Panc1 (cell line): ENCODE results near the gene RRH. TPM values are rescaled to one million over a fixed set of nuclear protein-coding genes. Genes with fewer than 3 reads are reported as not detected.

ENCODE experiments used
- ATAC-seq: fragments of 200-7000 bp; cut with Tn5 transposase; 2 replicates; pipeline ENCODE4 v1.9.1; 2020; ENCODE audit warnings: mild to moderate bottlenecking, moderate library complexity
- BruUV-seq: library from RNA; stranded (reverse); fragments of 400-500 nt; replicated peaks from 2 replicates; lab custom pipeline; 2021; lab: Mats Ljungman, UMichigan
- CTCF ChIA-PET: fragments of 300-600 bp; sonication (Branson Sonifier 250); formaldehyde crosslinking; loops from one replicate; lab custom pipeline; 2022; ENCODE audit warnings: antibody characterized with exemption; lab: Charles Lee
- POLR2A ChIA-PET: fragments of 300-600 bp; sonication (Branson Sonifier 250); formaldehyde crosslinking; loops from one replicate; lab custom pipeline; 2022; ENCODE audit warnings: antibody characterized with exemption; lab: Charles Lee
- DNase-seq: peaks from one replicate; pipeline ENCODE4 v3.0.0-alpha.2; 2010; ENCODE audit warnings: low read depth, low spot score
- H3K27ac ChIP-seq: 2 replicates; pipeline ENCODE4 v1.5.1; 2011; ENCODE audit warnings: mild to moderate bottlenecking, low read length, inconsistent platforms
- H3K27me3 ChIP-seq: fragments of 200-500 bp; sonication (Bioruptor generic); 2 replicates; pipeline ENCODE4 v1.6.0; 2014; ENCODE audit warnings: low read length, inconsistent platforms; ENCODE audit not compliant: control insufficient read depth, insufficient read depth
- H3K36me3 ChIP-seq: fragments of 200-500 bp; sonication (Bioruptor generic); 2 replicates; pipeline ENCODE4 v1.5.1; 2014; ENCODE audit warnings: inconsistent platforms, mild to moderate bottlenecking, low read length, moderate library complexity; ENCODE audit not compliant: control insufficient read depth, insufficient read depth
- H3K4me1 ChIP-seq: 2 replicates; pipeline ENCODE4 v1.5.1; 2011; ENCODE audit warnings: inconsistent platforms, mild to moderate bottlenecking, low read length, moderate library complexity; ENCODE audit not compliant: control insufficient read depth, insufficient read depth
- H3K4me3 ChIP-seq, 2 experiments: 2 replicates each; pipeline ENCODE4 v1.5.1; 2011 to 2012; ENCODE audit warnings: low read depth in 2 of 2, low read length in 2 of 2, mild to moderate bottlenecking in 2 of 2, inconsistent platforms in 1 of 2, moderate library complexity in 1 of 2
- H3K9me3 ChIP-seq: fragments of 200-500 bp; sonication (Bioruptor generic); 2 replicates; pipeline ENCODE4 v1.5.1; 2014; ENCODE audit warnings: low read depth, mild to moderate bottlenecking, inconsistent platforms, low read length, moderate library complexity; ENCODE audit not compliant: control insufficient read depth, insufficient read depth
- CTCF ChIP-seq: fragments of 450-650 bp; IDR thresholded peaks from 2 replicates; pipeline ENCODE4 v1.5.1; 2017; ENCODE audit warnings: mild to moderate bottlenecking
- POLR2AphosphoS5 ChIP-seq: IDR thresholded peaks from 2 replicates; pipeline ENCODE4 v1.6.1; 2012; ENCODE audit warnings: mild to moderate bottlenecking, low read depth, low read length, moderate library complexity
- REST ChIP-seq, 2 experiments: IDR thresholded peaks; 2 replicates each; pipeline ENCODE4 v1.6.1; 2011 to 2012; ENCODE audit warnings: low read depth in 2 of 2, control low read depth in 1 of 2, low read length in 1 of 2, mild to moderate bottlenecking in 1 of 2, moderate library complexity in 1 of 2; ENCODE audit not compliant: insufficient read depth in 1 of 2
- SIN3A ChIP-seq: IDR thresholded peaks from 2 replicates; pipeline ENCODE4 v1.6.1; 2012; ENCODE audit warnings: low read depth, mild to moderate bottlenecking, low read length, moderate library complexity, borderline replicate concordance; ENCODE audit not compliant: insufficient read depth
- TCF7L2 ChIP-seq: IDR thresholded peaks from 2 replicates; pipeline ENCODE4 v1.6.1; 2011; ENCODE audit warnings: mild to moderate bottlenecking, low read depth, low read length, inconsistent platforms
- in situ Hi-C: cut with HindIII; loops from 2 replicates; pipeline ENCODE4 v1.10.0; 2016; ENCODE audit warnings: low sequenced_read_pairs, low pct_unique_long_range_greater_than_20kb
- intact Hi-C: fragments of 100-400 bp; cut with micrococcal nuclease; formaldehyde crosslinking; loops from one replicate; pipeline ENCODE4 v1.10.0; 2022; ENCODE audit not compliant: unreplicated experiment
- total RNA-seq: library from RNA; stranded (reverse); gene quantifications from one replicate; pipeline ENCODE4 v1.2.1, GENCODE V29; 2021; ENCODE audit not compliant: unreplicated experiment

Gene RRH
- total RNA-seq, 1 experiment from 2014 or later: 0.15 TPM

GRCh38 chr4:109861916-109862511, 34.2 kb downstream of the RRH start:
- TF ChIP-seq POLR2AphosphoS5 (no peak), REST (IDR thresholded peaks at IDR 0.05; ENCODE audit: insufficient read depth in 1 of 2, low read depth in 2 of 2, low read length in 1 of 2) (no peak), CTCF (no peak), TCF7L2 (no peak), SIN3A (no peak)
- in situ Hi-C loops: no loop called here
- no peak for DNase-seq
- no peak overlapping the region for H3K4me3 ChIP-seq
- no TSS peak for BruUV-seq
- POLR2A ChIA-PET: no interaction called here
- intact Hi-C loops: no loop called here
- H3K27ac ChIP-seq: no peak overlapping the region
- no peaks in the 10 kb centered on the region for H3K4me1 ChIP-seq
- no peaks in the 10 kb centered on the region for H3K36me3 ChIP-seq
- ATAC-seq: no peak
- CTCF ChIA-PET: no interaction called here
- no peaks in the 10 kb centered on the region for H3K27me3 ChIP-seq
- H3K9me3 ChIP-seq: no peaks in the 10 kb centered on the region

- intact Hi-C loops: no loop called here
- no peaks in the 10 kb centered on the region for H3K9me3 ChIP-seq
- ATAC-seq (no peak), DNase-seq (no peak)
- no peaks in the 10 kb centered on the region for H3K27me3 ChIP-seq
- in situ Hi-C loops: no loop called here
- H3K4me3 ChIP-seq: no peak overlapping the region
- H3K4me1 ChIP-seq: no peaks in the 10 kb centered on the region
- H3K36me3 ChIP-seq: no peaks in the 10 kb centered on the region
- H3K27ac ChIP-seq: no peak overlapping the region
- TF ChIP-seq TCF7L2 (no peak), CTCF (no peak), SIN3A (no peak), REST (IDR thresholded peaks at IDR 0.05; ENCODE audit: insufficient read depth in 1 of 2, low read depth in 2 of 2, low read length in 1 of 2) (no peak), POLR2AphosphoS5 (no peak)
- no TSS peak for BruUV-seq
- ChIA-PET POLR2A (no interaction called here), CTCF (no interaction called here)
Observed at GRCh38 chr4:109864134-109864533, 36.4 kb downstream of the RRH start.
